Stomach (tissue), 4 donors: ENCODE data around the gene EP300.
"Not testable (repeated sequence)": the region's sequence is repeated elsewhere in the genome, so short reads cannot be mapped to it uniquely, and the experiment has no call there.

Source experiments
- EP300 ChIP-seq: sonication (generic); formaldehyde crosslinking; IDR thresholded peaks from one replicate; pipeline ENCODE4 v1.6.1; 2017; ENCODE audit warnings: antibody characterized with exemption
- POLR2A ChIP-seq, 4 donors: fragments of 450-650 bp; IDR thresholded peaks; one replicate each; pipeline ENCODE4 v1.6.1; 2016; ENCODE audit warnings: antibody characterized with exemption in 4 of 4, control low read depth in 2 of 4, mild to moderate bottlenecking in 1 of 4, moderate library complexity in 1 of 4
- TF ChIP-seq, protein P1 (sequence below), 7 experiments: fragments of 450-650 bp in 4 of 7; fragments of 200-600 bp in 3 of 7; sonication (generic) in 3 of 7; IDR thresholded peaks; one replicate each; pipeline ENCODE4 v1.5.1; 2016 to 2019; ENCODE audit warnings: antibody characterized with exemption in 7 of 7, control low read depth in 2 of 7, mild to moderate bottlenecking in 1 of 7

DNA sequence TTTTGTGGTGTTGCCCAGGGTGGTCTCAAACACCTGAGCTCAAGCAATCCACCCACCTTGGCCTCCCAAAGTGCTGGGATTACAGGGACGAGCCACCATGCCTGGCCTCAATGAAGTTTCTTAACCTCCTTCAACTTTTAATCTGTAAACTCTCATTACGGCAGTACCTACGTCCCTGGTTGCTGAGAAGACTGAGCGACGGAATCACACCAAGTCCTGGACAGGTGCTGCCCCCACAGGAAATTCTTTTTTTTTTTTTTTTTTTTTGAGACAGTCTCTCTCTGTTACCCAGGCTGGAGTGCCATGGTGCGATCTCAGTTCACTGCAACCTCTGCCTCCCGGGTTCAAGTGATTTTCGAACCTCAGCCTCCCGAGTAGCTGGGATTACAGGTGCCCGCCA, 24.4 kb upstream of the EP300 start:
- TF ChIP-seq, protein P1, sequence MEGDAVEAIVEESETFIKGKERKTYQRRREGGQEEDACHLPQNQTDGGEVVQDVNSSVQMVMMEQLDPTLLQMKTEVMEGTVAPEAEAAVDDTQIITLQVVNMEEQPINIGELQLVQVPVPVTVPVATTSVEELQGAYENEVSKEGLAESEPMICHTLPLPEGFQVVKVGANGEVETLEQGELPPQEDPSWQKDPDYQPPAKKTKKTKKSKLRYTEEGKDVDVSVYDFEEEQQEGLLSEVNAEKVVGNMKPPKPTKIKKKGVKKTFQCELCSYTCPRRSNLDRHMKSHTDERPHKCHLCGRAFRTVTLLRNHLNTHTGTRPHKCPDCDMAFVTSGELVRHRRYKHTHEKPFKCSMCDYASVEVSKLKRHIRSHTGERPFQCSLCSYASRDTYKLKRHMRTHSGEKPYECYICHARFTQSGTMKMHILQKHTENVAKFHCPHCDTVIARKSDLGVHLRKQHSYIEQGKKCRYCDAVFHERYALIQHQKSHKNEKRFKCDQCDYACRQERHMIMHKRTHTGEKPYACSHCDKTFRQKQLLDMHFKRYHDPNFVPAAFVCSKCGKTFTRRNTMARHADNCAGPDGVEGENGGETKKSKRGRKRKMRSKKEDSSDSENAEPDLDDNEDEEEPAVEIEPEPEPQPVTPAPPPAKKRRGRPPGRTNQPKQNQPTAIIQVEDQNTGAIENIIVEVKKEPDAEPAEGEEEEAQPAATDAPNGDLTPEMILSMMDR (IDR thresholded peaks at IDR 0.05): not testable (repeated sequence)
- not testable (repeated sequence) for TF ChIP-seq EP300; POLR2A (IDR thresholded peaks at IDR 0.05)
